Neural progenitor cell (in vitro differentiated cells): ENCODE data around the gene EFHD1. TPM values are rescaled to one million over a fixed set of nuclear protein-coding genes. Genes with fewer than 3 reads are reported as not detected.

Source experiments
- DNase-seq: peaks from one replicate; pipeline ENCODE4 v3.0.0-alpha.2; 2016; ENCODE audit warnings: low spot score
- H2AFZ ChIP-seq: fragments of 200-600 bp; sonication (generic); replicated peaks from 2 replicates; pipeline ENCODE4 v1.6.1; 2016; ENCODE audit warnings: antibody characterized with exemption
- H3F3A ChIP-seq: fragments of 200-600 bp; sonication (generic); 2 replicates; pipeline ENCODE4 v1.6.1; 2016; ENCODE audit warnings: antibody characterized with exemption, low read depth
- H3K27ac ChIP-seq: fragments of 200-600 bp; sonication (generic); 2 replicates; pipeline ENCODE4 v1.5.1; 2016; ENCODE audit warnings: mild to moderate bottlenecking
- H3K27me3 ChIP-seq: fragments of 200-600 bp; sonication (generic); 2 replicates; pipeline ENCODE4 v1.6.1; 2016; ENCODE audit warnings: mild to moderate bottlenecking, moderate library complexity
- H3K36me3 ChIP-seq: fragments of 200-600 bp; sonication (generic); 2 replicates; pipeline ENCODE4 v1.5.1; 2016
- H3K4me1 ChIP-seq: fragments of 200-600 bp; sonication (generic); 2 replicates; pipeline ENCODE4 v1.6.1; 2016; ENCODE audit warnings: mixed run types
- H3K4me2 ChIP-seq: fragments of 200-600 bp; sonication (generic); 2 replicates; pipeline ENCODE4 v1.6.1; 2016
- H3K4me3 ChIP-seq: fragments of 200-600 bp; sonication (generic); 2 replicates; pipeline ENCODE4 v1.5.1; 2016
- H3K79me2 ChIP-seq: fragments of 200-600 bp; sonication (generic); 2 replicates; pipeline ENCODE4 v1.6.1; 2016; ENCODE audit warnings: low read depth
- H3K9ac ChIP-seq: fragments of 200-600 bp; sonication (generic); 2 replicates; pipeline ENCODE4 v1.6.1; 2016
- H3K9me3 ChIP-seq: fragments of 200-600 bp; sonication (generic); 2 replicates; pipeline ENCODE4 v1.5.1; 2016; ENCODE audit warnings: low read depth
- H4K20me1 ChIP-seq: fragments of 200-600 bp; sonication (generic); 2 replicates; pipeline ENCODE4 v1.6.1; 2016; ENCODE audit warnings: low read depth
- H3K27ac Mint-ChIP-seq: 3 replicates; pipeline ENCODE4 v1.8.0; 2021; ENCODE audit warnings: mixed read lengths
- H3K27me3 Mint-ChIP-seq: 2 replicates; pipeline ENCODE4 v1.8.0; 2022; ENCODE audit warnings: low read depth, mild to moderate bottlenecking, inconsistent platforms, moderate library complexity, mixed read lengths; ENCODE audit not compliant: insufficient read depth
- H3K36me3 Mint-ChIP-seq: 3 replicates; pipeline ENCODE4 v1.8.0; 2021; ENCODE audit warnings: mixed read lengths
- H3K4me1 Mint-ChIP-seq: 3 replicates; pipeline ENCODE4 v1.8.0; 2021; ENCODE audit warnings: mixed read lengths
- H3K4me3 Mint-ChIP-seq: 3 replicates; pipeline ENCODE4 v1.8.0; 2021; ENCODE audit warnings: mild to moderate bottlenecking, moderate library complexity, mixed read lengths
- H3K9me3 Mint-ChIP-seq: 3 replicates; pipeline ENCODE4 v1.8.0; 2020; ENCODE audit warnings: mixed read lengths
- CTCF ChIP-seq: fragments of 200-600 bp; sonication (generic); IDR thresholded peaks from 2 replicates; pipeline ENCODE4 v1.5.1; 2017; ENCODE audit warnings: antibody characterized with exemption, mild to moderate bottlenecking
- EZH2 ChIP-seq: fragments of 200-600 bp; sonication (generic); IDR thresholded peaks from 2 replicates; pipeline ENCODE4 v1.6.1; 2017; ENCODE audit warnings: antibody characterized with exemption, mild to moderate bottlenecking, moderate library complexity
- EZH2phosphoT487 ChIP-seq: fragments of 200-600 bp; sonication (generic); IDR thresholded peaks from 2 replicates; pipeline ENCODE4 v1.6.1; 2017; ENCODE audit warnings: antibody characterized with exemption
- total RNA-seq: library from RNA; depleted of rRNA; stranded (reverse); fragments of >200 nt; gene quantifications from 2 replicates; pipeline ENCODE4 v1.2.3, GENCODE V29; 2015; ENCODE audit warnings: low replicate concordance

The EFHD1 gene
- total RNA-seq, 1 donor from 2014 or later = 5.9 TPM

- no peaks in the 10 kb centered on the region for H3K36me3 ChIP-seq
- no peak for DNase-seq
- H3K79me2 ChIP-seq = no peaks in the 10 kb centered on the region
- H3K27me3 ChIP-seq = peaks cover 1% of the 10 kb centered on the region
- H3K4me1 ChIP-seq = peaks cover 8% of the 10 kb centered on the region
- no peak overlapping the region for H3K4me3 ChIP-seq
- no peaks in the 10 kb centered on the region for H3K9me3 ChIP-seq
- Mint-ChIP-seq H3K4me3 (no peak overlapping the region), H3K4me1 (peaks cover 4% of the 10 kb centered on the region), H3K27me3 (peaks cover 5% of the 10 kb centered on the region), H3K9me3 (no peaks in the 10 kb centered on the region), H3K36me3 (no peaks in the 10 kb centered on the region), H3K27ac (no peak overlapping the region)
- no peak overlapping the region for H2AFZ ChIP-seq
- H3K27ac ChIP-seq = no peak overlapping the region
- no peak overlapping the region for H3K9ac ChIP-seq
- TF ChIP-seq CTCF (no peak), EZH2 (no peak), EZH2phosphoT487 (no peak)
- no peaks in the 10 kb centered on the region for H4K20me1 ChIP-seq
- no peak overlapping the region for H3K4me2 ChIP-seq
- H3F3A ChIP-seq = no peaks in the 10 kb centered on the region
Measured at GRCh38 chr2:232622563-232622962, 10.8 kb upstream of the EFHD1 start.

- peaks cover 5% of the 10 kb centered on the region for H3K27me3 Mint-ChIP-seq
- Histone ChIP-seq H3K4me3 (no peak overlapping the region), H3K9ac (no peak overlapping the region), H4K20me1 (no peaks in the 10 kb centered on the region), H3K9me3 (no peaks in the 10 kb centered on the region), H3K27me3 (peaks cover 5% of the 10 kb centered on the region), H3F3A (peaks cover 10% of the 10 kb centered on the region), H3K27ac (no peak overlapping the region), H2AFZ (no peak overlapping the region), H3K4me1 (peaks cover 8% of the 10 kb centered on the region), H3K4me2 (no peak overlapping the region), H3K36me3 (no peaks in the 10 kb centered on the region), H3K79me2 (no peaks in the 10 kb centered on the region)
- peaks cover 9% of the 10 kb centered on the region for H3K4me1 Mint-ChIP-seq
- no peak for DNase-seq
- H3K9me3 Mint-ChIP-seq = no peaks in the 10 kb centered on the region
- TF ChIP-seq EZH2 = no peak
- TF ChIP-seq EZH2phosphoT487 = no peak
- no peak for TF ChIP-seq CTCF
- no peak overlapping the region for H3K4me3 Mint-ChIP-seq
- H3K27ac Mint-ChIP-seq = no peak overlapping the region
- no peaks in the 10 kb centered on the region for H3K36me3 Mint-ChIP-seq
Measured at GRCh38 chr2:232623768-232624765, 9.3 kb upstream of the EFHD1 start.

GRCh38 chr2:232626584-232626983 lies 6.8 kb upstream of the EFHD1 start:
- peaks cover 6% of the 10 kb centered on the region for H3K4me1 Mint-ChIP-seq
- H4K20me1 ChIP-seq = no peaks in the 10 kb centered on the region
- no peak overlapping the region for H2AFZ ChIP-seq
- H3K4me3 ChIP-seq = no peak overlapping the region
- no peak overlapping the region for H3K4me2 ChIP-seq
- peaks cover 8% of the 10 kb centered on the region for H3K4me1 ChIP-seq
- peaks cover 25% of the 10 kb centered on the region for H3K27me3 ChIP-seq
- H3K36me3 ChIP-seq = no peaks in the 10 kb centered on the region
- H3K9me3 ChIP-seq = no peaks in the 10 kb centered on the region
- no peaks in the 10 kb centered on the region for H3K79me2 ChIP-seq
- H3K27ac Mint-ChIP-seq = no peak overlapping the region
- peaks cover 7% of the 10 kb centered on the region for H3K27me3 Mint-ChIP-seq
- H3F3A ChIP-seq = peaks cover 10% of the 10 kb centered on the region
- no peaks in the 10 kb centered on the region for H3K36me3 Mint-ChIP-seq
- no peak overlapping the region for H3K27ac ChIP-seq
- H3K4me3 Mint-ChIP-seq = no peak overlapping the region
- no peaks in the 10 kb centered on the region for H3K9me3 Mint-ChIP-seq
- TF ChIP-seq EZH2phosphoT487 (no peak), EZH2 (no peak), CTCF (no peak)
- no peak for DNase-seq
- H3K9ac ChIP-seq = no peak overlapping the region
